Measurements from ENCODE around the gene MYO9B. TPM values are rescaled to one million over a fixed set of nuclear protein-coding genes. Genes with fewer than 3 reads are reported as not detected.

MYO9B gene, protein sequence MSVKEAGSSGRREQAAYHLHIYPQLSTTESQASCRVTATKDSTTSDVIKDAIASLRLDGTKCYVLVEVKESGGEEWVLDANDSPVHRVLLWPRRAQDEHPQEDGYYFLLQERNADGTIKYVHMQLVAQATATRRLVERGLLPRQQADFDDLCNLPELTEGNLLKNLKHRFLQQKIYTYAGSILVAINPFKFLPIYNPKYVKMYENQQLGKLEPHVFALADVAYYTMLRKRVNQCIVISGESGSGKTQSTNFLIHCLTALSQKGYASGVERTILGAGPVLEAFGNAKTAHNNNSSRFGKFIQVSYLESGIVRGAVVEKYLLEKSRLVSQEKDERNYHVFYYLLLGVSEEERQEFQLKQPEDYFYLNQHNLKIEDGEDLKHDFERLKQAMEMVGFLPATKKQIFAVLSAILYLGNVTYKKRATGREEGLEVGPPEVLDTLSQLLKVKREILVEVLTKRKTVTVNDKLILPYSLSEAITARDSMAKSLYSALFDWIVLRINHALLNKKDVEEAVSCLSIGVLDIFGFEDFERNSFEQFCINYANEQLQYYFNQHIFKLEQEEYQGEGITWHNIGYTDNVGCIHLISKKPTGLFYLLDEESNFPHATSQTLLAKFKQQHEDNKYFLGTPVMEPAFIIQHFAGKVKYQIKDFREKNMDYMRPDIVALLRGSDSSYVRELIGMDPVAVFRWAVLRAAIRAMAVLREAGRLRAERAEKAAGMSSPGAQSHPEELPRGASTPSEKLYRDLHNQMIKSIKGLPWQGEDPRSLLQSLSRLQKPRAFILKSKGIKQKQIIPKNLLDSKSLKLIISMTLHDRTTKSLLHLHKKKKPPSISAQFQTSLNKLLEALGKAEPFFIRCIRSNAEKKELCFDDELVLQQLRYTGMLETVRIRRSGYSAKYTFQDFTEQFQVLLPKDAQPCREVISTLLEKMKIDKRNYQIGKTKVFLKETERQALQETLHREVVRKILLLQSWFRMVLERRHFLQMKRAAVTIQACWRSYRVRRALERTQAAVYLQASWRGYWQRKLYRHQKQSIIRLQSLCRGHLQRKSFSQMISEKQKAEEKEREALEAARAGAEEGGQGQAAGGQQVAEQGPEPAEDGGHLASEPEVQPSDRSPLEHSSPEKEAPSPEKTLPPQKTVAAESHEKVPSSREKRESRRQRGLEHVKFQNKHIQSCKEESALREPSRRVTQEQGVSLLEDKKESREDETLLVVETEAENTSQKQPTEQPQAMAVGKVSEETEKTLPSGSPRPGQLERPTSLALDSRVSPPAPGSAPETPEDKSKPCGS (N-terminal part only)
- total RNA-seq = 86.1 and 106 TPM in 2 replicates

DNA sequence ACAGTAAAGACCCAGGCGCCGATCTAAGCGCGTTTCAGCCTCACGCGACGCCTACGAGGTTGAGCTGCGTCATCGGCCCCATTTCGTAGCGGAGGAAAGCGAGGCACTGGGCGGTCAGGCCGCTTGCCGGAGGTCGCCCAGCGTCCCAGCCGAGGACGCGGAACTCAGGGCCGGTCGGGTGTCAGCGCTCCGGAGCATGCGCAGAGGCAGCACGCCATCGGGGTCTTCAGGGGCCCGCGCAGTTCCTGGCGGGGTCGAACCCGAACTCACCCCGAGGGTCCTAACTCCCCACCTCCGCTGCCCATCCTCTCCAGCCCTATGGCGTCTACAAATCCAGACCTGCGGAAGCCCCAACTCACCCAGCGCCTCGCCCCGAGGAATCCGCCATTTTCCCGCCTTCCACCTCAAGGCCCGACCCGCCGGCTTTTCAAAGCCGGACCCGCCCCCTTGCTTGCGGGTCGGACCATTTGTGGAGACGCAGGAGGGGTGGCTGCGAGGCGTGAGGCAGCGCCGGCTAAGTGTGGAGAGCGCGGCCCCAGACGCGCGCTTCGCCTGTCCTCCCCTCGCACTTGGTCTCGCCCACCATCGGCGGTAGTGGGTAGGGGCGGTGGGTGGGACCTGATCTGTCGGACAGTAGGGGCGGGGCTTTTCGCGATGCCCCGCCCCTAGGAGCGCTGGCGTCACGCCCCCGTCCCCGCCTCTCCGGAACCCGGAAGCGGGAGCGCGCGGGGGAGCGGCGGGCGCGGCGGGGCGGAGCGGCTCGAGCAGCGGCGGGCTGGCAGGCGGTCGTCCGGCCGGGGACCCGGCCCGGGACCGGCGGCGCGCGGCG is at the start of gene MYO9B, which contains the start of gene HAUS8:
TSS of gene MYO9B (plus strand) at position 743 of the 829 bp plus-strand sequence. CDS start 25,941 bp downstream, outside the sequence.
TSS of gene HAUS8 (minus strand) at position 418 of the 829 bp plus-strand sequence. CDS start at position 388, 30 bp downstream.

DNA sequence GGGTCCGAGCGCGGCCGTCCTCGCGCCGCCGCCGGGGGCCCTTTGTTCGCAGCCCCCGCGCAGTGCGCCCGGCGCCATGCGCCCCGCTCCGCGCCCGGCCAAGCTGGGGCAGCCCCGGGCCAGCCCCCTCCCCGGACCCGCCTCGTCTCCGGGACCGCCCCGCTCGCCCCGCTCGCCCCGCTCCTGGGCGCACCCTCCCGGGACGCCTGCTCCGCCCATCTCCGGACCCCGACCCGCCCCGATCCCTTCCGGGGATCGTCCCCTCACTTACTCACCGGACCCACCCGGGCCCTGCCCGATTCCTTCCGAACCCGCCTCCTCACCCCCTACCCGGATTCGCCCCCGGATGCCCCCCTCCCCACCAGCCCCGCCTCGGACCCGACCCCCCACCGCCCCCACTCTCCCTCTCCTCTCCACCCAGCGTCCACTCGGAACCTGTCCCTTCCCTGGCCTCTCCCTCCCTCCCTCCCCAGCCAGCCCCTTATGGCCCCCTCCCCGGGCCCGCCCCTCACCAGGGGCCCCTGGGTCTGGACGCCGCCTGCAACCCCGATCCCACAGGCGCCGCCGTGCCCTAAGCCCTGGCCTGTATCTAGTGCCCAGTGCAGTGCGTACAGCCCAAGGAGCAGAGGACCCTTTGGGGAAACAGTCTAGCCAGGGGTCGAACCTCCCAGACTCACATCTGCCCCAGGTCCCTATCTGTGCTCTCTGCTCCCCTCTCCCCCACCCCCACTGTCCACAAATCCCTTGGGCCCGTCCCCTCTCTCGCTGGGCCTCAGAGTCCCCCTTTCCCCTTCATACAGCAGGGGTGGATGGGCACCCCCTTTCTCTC is 48.7 kb upstream of the MYO9B start, which contains the start of gene CPAMD8:
TSS of gene CPAMD8 (minus strand) at position 105 of the 829 bp plus-strand sequence. CDS start 168 bp downstream, outside the sequence.

DNA sequence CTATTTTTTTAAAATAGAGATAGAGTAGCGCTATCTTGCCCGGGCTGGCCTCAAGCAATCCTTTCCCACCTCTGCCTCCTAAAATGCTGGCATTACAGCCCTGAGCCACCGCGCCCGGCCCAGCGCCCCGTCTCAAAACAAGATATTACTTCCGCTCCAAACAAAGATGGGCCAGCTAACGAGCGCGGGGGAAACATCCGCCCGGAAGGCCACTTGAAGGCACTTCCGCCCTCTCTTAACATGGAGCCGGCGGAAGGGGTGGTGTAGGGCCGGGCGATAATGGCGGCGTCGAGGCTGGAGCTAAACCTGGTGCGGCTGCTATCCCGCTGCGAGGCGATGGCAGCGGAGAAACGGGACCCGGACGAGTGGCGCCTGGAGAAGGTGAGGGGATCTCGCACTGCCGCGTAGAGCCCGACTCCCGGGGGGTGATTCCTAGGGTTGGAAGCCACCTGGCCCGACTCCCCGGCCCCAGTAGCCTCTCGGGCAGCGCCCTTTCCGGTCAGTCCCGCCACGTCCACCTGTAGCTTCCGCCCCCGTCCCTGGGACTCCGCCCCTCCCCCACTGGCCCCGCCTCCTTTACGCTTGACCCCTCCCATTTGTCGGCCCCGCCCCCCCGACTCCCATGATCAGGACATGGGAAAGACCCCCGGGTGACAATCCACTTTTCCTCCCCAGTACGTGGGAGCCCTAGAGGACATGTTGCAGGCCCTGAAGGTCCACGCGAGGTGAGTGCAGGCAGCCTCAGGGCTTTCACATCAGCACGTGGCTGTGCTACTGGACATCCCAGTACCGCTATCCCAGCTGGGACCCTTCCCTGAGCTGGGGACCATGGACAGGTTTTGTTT is 139.8 kb downstream of the MYO9B start, which contains the start of gene USE1:
TSS of gene USE1 (plus strand) at position 231 of the 845 bp plus-strand sequence. CDS start at position 280, 49 bp downstream.

DNA sequence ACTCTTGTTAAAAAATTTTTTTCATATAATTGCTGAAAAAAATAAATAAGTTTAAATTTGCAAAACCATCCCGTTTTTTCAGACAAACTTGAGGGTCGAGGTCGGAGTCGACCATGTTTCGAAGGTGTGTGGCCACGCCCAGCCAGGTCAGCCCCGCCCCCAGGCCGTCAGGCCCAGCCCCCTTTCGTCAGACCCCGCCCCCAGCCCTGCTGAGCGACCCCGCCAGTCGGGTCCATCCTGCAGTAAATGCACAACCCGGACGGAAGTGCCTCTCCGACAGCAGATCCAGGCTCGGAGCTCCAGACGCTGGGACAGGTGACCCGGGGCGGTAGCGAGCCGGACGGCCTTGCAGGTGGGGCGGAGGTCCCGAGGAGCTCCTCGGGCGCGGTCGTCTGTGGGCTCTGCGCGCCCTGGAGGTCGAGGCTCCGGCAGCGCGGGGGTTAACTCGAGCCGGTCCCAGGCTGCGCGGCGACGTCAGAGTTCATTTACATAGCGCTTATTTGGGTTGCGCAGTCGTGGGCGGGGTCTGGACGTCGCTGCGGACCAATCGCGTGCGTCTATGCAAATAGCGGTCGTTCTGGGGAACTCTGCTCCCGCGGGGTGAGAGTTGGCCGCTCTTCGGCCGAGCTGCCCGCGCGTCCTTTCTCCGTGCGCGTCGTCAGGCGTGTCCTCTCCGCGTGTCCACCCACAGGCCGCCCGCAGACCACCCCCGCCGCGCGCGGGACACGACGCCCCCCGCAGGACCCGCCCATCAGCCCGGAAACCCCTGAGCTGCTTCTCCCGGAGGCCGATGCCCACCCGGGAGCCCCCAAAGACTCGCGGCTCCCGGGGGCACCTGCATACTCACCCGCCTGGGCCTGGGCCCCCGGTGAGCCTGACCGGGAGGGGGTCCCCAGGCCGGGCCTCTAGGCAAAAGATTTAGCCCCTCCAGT is 150.7 kb downstream of the MYO9B start, which contains the start of gene OCEL1:
TSS of gene OCEL1 (plus strand) at position 225 of the 932 bp plus-strand sequence. CDS start at position 247, 22 bp downstream.

DNA sequence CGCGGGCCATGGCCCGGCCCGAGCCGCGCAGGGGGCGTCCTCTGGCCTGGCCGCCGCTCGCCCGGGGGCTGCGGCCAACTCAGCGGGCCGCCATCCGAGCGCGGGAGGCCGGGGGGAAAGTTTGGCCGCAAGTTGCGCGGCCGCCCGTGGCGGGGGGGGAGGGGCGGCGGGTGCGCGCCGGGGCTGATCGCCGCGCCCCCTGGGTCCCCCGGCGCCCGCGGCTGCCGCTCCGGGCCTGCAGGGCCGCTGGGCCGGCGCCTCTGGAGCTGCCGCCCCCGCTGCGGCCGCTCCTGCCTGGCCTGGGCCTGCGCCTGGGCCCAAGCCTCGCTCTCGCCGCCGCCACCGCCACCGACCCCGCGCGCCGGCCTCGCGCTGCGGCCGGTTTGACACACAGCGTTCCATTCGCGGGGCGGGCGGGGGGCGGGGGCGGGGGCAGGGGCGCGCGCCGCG is 170.0 kb downstream of the MYO9B start, which contains the start of gene NR2F6:
TSS of gene NR2F6 (minus strand) at position 385 of the 450 bp plus-strand sequence. CDS start 699 bp downstream, outside the sequence.

Other genes with a start within 250 kb of the MYO9B start
- 31.1 and 44.6 TPM in 2 replicates for gene SIN3B, start 246.4 kb upstream of the MYO9B start, total RNA-seq
- gene F2RL3, start 186.8 kb upstream of the MYO9B start, total RNA-seq = 0.12 TPM in 1 of 2 replicates, not detected in the other
- 0.97 and 1.1 TPM in 2 replicates for gene CPAMD8, start 49.0 kb upstream of the MYO9B start, total RNA-seq
- gene HAUS8, start 325 bp upstream of the MYO9B start, total RNA-seq = 1.3 and 1.6 TPM in 2 replicates
- gene USE1, start 139.6 kb downstream of the MYO9B start, total RNA-seq = 18.2 and 20.9 TPM in 2 replicates
- gene OCEL1, start 150.4 kb downstream of the MYO9B start, total RNA-seq = 2.9 and 4.9 TPM in 2 replicates
- gene NR2F6, start 170.1 kb downstream of the MYO9B start, total RNA-seq = 42.7 and 48.3 TPM in 2 replicates
- gene USHBP1, start 189.0 kb downstream of the MYO9B start, total RNA-seq = not detected in 2 replicates
- 58.9 and 79.5 TPM in 2 replicates for gene BABAM1, start 191.7 kb downstream of the MYO9B start, total RNA-seq
- 0.65 TPM in 1 of 2 replicates, not detected in the other for gene ANKLE1, start 206.1 kb downstream of the MYO9B start, total RNA-seq
- 16.7 and 18.2 TPM in 2 replicates for gene ABHD8, start 227.6 kb downstream of the MYO9B start, total RNA-seq
- 34.6 and 38.3 TPM in 2 replicates for gene MRPL34, start 230.1 kb downstream of the MYO9B start, total RNA-seq
- 10.9 and 21.6 TPM in 2 replicates for gene DDA1, start 233.8 kb downstream of the MYO9B start, total RNA-seq

Data from hair follicle dermal papilla cell (primary cell).